ENCODE measurements around the gene ISG15. TPM values are rescaled to one million over a fixed set of nuclear protein-coding genes. Genes with fewer than 3 reads are reported as not detected.

ISG15 gene
- total and polyA plus RNA-seq, 12 donors: 9.8 to 186 (median 29.1) TPM

DNA sequence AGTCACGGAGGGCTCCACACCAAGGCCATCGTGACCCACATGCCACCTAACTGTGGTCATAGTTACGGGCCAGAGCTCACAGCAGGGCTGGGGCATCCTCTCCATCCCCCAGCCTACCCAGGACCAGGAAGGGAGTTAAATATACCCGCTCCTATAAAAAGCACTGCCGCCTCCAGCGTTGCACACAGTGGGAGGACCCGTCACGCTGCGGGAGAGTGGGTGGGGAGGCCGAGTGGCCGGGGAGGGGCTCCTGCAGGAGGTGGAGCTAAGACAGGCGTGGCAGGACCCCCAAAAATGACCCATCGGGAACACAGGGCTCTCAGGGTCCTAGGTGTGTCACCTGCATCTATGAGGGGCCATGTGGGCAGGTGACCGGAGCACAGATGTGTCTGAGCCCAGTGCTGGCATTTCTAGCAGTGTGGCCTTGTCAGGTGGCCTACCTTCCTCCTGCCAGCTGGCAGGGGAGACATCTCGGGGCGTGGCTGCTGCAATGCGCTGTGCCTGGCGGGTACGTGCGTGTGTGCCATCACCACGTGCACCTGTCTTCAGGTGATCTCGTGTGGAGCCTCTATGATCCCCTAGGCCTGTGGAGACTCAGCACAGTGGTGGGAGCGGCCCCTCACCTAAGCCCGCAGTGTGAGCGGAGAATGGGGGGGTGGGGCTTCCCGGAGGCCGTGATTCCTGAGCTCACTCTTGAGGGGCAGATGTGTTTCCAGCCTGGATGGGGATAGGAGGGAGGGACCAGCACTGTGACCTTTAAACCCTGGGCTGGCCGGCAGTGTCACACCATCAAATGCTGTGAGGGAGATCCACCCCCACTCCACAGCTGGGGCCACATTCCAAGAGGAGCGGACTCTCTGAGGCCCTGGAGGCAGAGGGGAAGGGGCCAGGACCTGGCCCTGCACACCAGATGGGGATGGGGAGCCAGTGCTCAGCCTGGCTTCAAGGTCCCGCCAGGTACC, 24.4 kb downstream of the ISG15 start:
- TF ChIP-seq, protein P1, sequence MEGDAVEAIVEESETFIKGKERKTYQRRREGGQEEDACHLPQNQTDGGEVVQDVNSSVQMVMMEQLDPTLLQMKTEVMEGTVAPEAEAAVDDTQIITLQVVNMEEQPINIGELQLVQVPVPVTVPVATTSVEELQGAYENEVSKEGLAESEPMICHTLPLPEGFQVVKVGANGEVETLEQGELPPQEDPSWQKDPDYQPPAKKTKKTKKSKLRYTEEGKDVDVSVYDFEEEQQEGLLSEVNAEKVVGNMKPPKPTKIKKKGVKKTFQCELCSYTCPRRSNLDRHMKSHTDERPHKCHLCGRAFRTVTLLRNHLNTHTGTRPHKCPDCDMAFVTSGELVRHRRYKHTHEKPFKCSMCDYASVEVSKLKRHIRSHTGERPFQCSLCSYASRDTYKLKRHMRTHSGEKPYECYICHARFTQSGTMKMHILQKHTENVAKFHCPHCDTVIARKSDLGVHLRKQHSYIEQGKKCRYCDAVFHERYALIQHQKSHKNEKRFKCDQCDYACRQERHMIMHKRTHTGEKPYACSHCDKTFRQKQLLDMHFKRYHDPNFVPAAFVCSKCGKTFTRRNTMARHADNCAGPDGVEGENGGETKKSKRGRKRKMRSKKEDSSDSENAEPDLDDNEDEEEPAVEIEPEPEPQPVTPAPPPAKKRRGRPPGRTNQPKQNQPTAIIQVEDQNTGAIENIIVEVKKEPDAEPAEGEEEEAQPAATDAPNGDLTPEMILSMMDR (IDR thresholded peaks at IDR 0.05): no peak
- Histone ChIP-seq H3K9me3 (no peaks in the 10 kb centered on the region), H3K4me3 (no peak overlapping the region), H3K27ac (no peak overlapping the region), H3K4me1 (peaks cover 12 to 46% (median 23%) of the 10 kb centered on the region in 9 donors), H3K27me3 (peaks cover 0 to 79% (median 12%) of the 10 kb centered on the region in 7 donors), H3K36me3 (peaks cover 0 to 30% (median 0%) of the 10 kb centered on the region in 9 donors)
- DNase-seq: no peak
- intact Hi-C loops (cut with DNase I): loop anchor here in 1 of 10 donors (10.0 kb wide), 1 partner anchor 257 kb away; no protein-coding TSS in a partner anchor
- ATAC-seq: no peak
- WGBS, 2 donors: 86 to 87% methylated on average over 30 of the region's 30 CpGs

DNA sequence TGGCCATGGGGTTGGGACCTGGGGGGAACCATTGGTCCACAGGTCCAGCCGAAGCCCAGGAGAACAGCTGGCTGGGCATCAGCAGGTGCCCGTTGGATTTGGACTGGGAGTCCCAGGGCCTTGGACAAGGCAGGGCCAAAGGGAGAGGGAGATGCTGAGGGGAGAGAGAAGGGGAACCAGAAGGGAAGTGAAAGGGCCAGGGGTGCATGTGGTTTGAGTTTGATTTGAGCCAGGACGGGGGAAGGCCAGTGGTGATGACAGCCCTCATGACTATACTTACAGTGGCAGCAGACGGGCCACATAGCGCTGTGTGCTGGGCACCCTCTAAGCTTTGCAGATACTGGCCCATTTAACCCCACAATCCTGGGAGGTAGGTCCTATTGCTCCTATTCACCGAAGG, 25.4 kb downstream of the ISG15 start:
- no peak for ATAC-seq

DNA sequence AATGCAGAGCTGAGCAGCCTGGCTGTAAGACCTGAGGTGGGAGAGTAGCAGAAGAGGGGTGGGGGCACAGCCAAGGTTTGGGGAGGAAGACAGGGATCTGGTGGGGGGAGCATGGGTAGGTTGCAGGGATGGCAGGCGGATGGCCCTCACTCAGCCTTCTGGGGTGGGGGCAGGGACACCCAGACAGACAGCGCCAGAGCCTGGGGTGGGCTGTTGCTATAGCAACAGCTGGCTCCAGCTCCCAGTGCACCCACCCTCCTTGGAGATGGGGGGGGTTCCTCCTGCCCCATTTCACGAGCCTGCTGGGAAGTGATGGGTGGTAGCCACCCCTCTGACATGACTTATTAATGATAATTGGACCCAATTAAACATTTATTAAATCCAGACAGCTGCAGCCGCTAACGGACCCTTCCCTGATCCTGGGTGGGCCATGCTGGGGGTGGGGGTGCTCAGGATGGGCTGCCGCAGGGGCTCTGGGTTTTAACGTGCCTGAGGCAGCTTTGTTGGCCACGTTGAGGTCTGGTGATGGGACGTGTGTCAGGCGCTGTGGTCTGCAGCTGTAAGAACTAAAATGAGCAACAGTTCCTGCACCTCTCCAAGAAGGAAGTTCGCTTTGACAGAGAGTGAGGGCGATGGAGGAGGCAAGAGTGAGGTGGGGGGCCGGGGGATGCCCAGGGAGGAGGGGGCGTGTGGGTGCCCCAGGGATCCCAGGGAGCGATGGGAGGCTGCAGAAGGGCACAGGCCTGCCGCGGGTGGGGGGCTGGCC, 26.0 kb downstream of the ISG15 start:
- WGBS, 2 donors: 55 to 63% methylated on average over 16 to 17 of the region's 17 CpGs
- H3K36me3 ChIP-seq: peaks cover 0 to 46% (median 0%) of the 10 kb centered on the region in 9 donors
- TF ChIP-seq, protein P1 (IDR thresholded peaks at IDR 0.05): no peak
- H3K9me3 ChIP-seq: no peaks in the 10 kb centered on the region
- H3K4me1 ChIP-seq: peaks cover 9 to 35% (median 18%) of the 10 kb centered on the region in 9 donors
- no peak overlapping the region for H3K27ac ChIP-seq
- no peak for DNase-seq
- intact Hi-C loops (cut with DNase I): loop anchor here in 1 of 10 donors (10.0 kb wide), 1 partner anchor 255 kb away; no protein-coding TSS in a partner anchor
- peak overlapping the region in 1 of 10 donors; percentile 49 for H3K4me3 ChIP-seq
- ATAC-seq: no peak
- peaks cover 0 to 62% (median 6%) of the 10 kb centered on the region in 7 donors for H3K27me3 ChIP-seq

More for the DNA sequence above, 25.4 kb downstream of the ISG15 start:
- peaks cover 0 to 69% (median 12%) of the 10 kb centered on the region in 7 donors for H3K27me3 ChIP-seq
- H3K27ac ChIP-seq: no peak overlapping the region
- no peaks in the 10 kb centered on the region for H3K9me3 ChIP-seq
- TF ChIP-seq, protein P1 (IDR thresholded peaks at IDR 0.05): no peak
- DNase-seq: no peak
- peaks cover 9 to 41% (median 21%) of the 10 kb centered on the region in 9 donors for H3K4me1 ChIP-seq
- H3K4me3 ChIP-seq: no peak overlapping the region
- peaks cover 0 to 40% (median 0%) of the 10 kb centered on the region in 9 donors for H3K36me3 ChIP-seq
- 89 to 90% methylated on average over 6 of the region's 6 CpGs for WGBS, 2 donors
- intact Hi-C loops (cut with DNase I): loop anchor here in 1 of 10 donors (10.0 kb wide), 1 partner anchor 256 kb away; no protein-coding TSS in a partner anchor

Measured in heart right ventricle (tissue), 16 donors.